ENCODE data around the gene PUS10. TPM values are rescaled to one million over a fixed set of nuclear protein-coding genes. Genes with fewer than 3 reads are reported as not detected.
"Not testable (repeated sequence)": the region's sequence is repeated elsewhere in the genome, so short reads cannot be mapped to it uniquely, and the experiment has no call there.

The PUS10 gene
- total and polyA plus RNA-seq, 2 donors, result 6.2 to 10.4 TPM

DNA sequence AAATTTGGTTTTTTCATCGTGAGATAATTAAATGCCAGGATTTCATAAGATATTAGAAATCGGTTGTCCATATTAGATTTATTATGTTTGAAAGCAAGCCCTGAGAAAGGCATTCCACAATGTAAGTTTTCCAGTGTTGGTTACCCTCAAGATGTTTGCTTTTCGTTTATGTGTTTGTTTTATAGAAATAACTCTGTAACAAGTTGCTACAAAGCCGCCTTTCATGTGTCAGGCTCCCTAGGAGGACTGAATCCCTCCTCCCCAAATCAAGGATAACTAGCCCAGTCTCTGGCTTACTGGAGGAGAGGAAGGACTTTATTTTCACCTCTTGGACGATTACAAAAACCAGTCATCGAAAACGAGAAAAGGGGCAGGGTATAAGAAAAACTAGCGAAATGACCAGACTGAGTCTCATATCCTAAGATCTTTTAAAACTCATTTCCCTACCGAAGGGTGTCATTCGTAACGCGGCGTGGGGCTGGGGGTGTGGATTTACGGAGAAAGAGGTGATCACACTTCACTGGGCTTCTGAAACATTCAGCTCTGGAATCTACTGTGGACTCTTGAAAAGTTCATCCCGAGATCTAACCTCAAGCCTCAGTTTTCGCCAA, 1.6 kb downstream of the PUS10 start:
- WGBS, result 5% methylated on average over 16 of the region's 16 CpGs
- peak overlapping the region; percentile 92 to 96 for H3K27ac ChIP-seq (ENCODE audit: low read depth in 1 of 2, low read length in 1 of 2)

GRCh38 chr2:61015976-61016375, 2.1 kb downstream of the PUS10 start:
- H3K36me3 ChIP-seq (ENCODE audit: control insufficient read depth in 2 of 2, insufficient read depth in 2 of 2, low read length in 1 of 2), result peaks cover 1 to 2% of the 10 kb centered on the region in 2 donors
- peaks cover 0 to 4% of the 10 kb centered on the region in 2 donors for H3K4me1 ChIP-seq (ENCODE audit: control insufficient read depth in 2 of 2, insufficient read depth in 2 of 2, low read length in 2 of 2)
- no peak overlapping the region for H3K4me3 ChIP-seq (ENCODE audit: low read length in 2 of 2)
- WGBS, result 71% methylated on average over 2 of the region's 2 CpGs
- no peaks in the 10 kb centered on the region for H3K27me3 ChIP-seq (ENCODE audit: control insufficient read depth in 2 of 2, insufficient read depth in 1 of 2, low read length in 1 of 2)
- peaks cover 0 to 4% of the 10 kb centered on the region in 2 donors for H3K9me3 ChIP-seq (ENCODE audit: control insufficient read depth in 2 of 2, insufficient read depth in 1 of 2, low read length in 1 of 2)
- no peak overlapping the region for H3K27ac ChIP-seq (ENCODE audit: low read depth in 1 of 2, low read length in 1 of 2)
- no peak for DNase-seq (ENCODE audit: low read depth in 6 of 9, low spot score in 9 of 9)

More for the DNA sequence above, 1.6 kb downstream of the PUS10 start:
- Histone ChIP-seq H3K9me3 (ENCODE audit: control insufficient read depth in 2 of 2, insufficient read depth in 1 of 2, low read length in 1 of 2) (peaks cover 0 to 9% of the 10 kb centered on the region in 2 donors), H3K27me3 (ENCODE audit: control insufficient read depth in 2 of 2, insufficient read depth in 1 of 2, low read length in 1 of 2) (no peaks in the 10 kb centered on the region), H3K4me3 (ENCODE audit: low read length in 2 of 2) (peak overlapping the region; percentile 96 to 99), H3K4me1 (ENCODE audit: control insufficient read depth in 2 of 2, insufficient read depth in 2 of 2, low read length in 2 of 2) (peaks cover 0 to 4% of the 10 kb centered on the region in 2 donors), H3K36me3 (ENCODE audit: control insufficient read depth in 2 of 2, insufficient read depth in 2 of 2, low read length in 1 of 2) (peaks cover 6% of the 10 kb centered on the region in 2 donors)
- DNase-seq (ENCODE audit: low read depth in 6 of 9, low spot score in 9 of 9), result peak in 2 of 9 donors; percentile 4 to 8

- Histone ChIP-seq H3K36me3 (ENCODE audit: control insufficient read depth in 2 of 2, insufficient read depth in 2 of 2, low read length in 1 of 2) (peaks cover 0 to 3% of the 10 kb centered on the region in 2 donors), H3K9me3 (ENCODE audit: control insufficient read depth in 2 of 2, insufficient read depth in 1 of 2, low read length in 1 of 2) (peaks cover 0 to 4% of the 10 kb centered on the region in 2 donors), H3K27me3 (ENCODE audit: control insufficient read depth in 2 of 2, insufficient read depth in 1 of 2, low read length in 1 of 2) (no peaks in the 10 kb centered on the region), H3K4me3 (ENCODE audit: low read length in 2 of 2) (no peak overlapping the region), H3K4me1 (ENCODE audit: control insufficient read depth in 2 of 2, insufficient read depth in 2 of 2, low read length in 2 of 2) (peaks cover 0 to 4% of the 10 kb centered on the region in 2 donors), H3K27ac (ENCODE audit: low read depth in 1 of 2, low read length in 1 of 2) (no peak overlapping the region)
- DNase-seq (ENCODE audit: low read depth in 6 of 9, low spot score in 9 of 9), result no peak
- WGBS, result 95% methylated on average over 3 of the region's 3 CpGs
Measured at GRCh38 chr2:61014763-61015162, 3.3 kb downstream of the PUS10 start.

DNA sequence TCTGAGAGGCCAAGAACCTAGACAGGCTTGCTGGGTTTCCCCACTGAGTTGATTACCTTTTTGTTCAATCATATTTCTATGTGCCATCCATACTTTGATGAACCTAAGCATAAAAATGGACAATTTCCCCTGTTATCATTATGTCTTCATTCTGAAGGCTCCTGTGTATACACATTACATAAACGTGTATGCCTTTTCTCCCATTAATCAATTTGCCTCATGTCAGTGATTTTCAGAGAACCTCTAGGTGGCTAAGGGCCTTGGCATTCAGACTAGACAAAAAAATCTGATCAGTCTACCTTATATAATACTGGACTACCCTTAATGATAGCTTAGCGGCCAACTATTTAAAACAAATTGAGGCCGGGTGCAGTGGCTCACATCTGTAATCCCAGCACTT, 4.7 kb downstream of the PUS10 start:
- Histone ChIP-seq H3K27ac (ENCODE audit: low read depth in 1 of 2, low read length in 1 of 2) (no peak overlapping the region), H3K36me3 (ENCODE audit: control insufficient read depth in 2 of 2, insufficient read depth in 2 of 2, low read length in 1 of 2) (peaks cover 0 to 3% of the 10 kb centered on the region in 2 donors), H3K9me3 (ENCODE audit: control insufficient read depth in 2 of 2, insufficient read depth in 1 of 2, low read length in 1 of 2) (peaks cover 0 to 4% of the 10 kb centered on the region in 2 donors), H3K27me3 (ENCODE audit: control insufficient read depth in 2 of 2, insufficient read depth in 1 of 2, low read length in 1 of 2) (no peaks in the 10 kb centered on the region), H3K4me3 (ENCODE audit: low read length in 2 of 2) (no peak overlapping the region), H3K4me1 (ENCODE audit: control insufficient read depth in 2 of 2, insufficient read depth in 2 of 2, low read length in 2 of 2) (peaks cover 0 to 4% of the 10 kb centered on the region in 2 donors)
- no peak for DNase-seq (ENCODE audit: low read depth in 6 of 9, low spot score in 9 of 9)
- 93% methylated on average over 3 of the region's 3 CpGs for WGBS

DNA sequence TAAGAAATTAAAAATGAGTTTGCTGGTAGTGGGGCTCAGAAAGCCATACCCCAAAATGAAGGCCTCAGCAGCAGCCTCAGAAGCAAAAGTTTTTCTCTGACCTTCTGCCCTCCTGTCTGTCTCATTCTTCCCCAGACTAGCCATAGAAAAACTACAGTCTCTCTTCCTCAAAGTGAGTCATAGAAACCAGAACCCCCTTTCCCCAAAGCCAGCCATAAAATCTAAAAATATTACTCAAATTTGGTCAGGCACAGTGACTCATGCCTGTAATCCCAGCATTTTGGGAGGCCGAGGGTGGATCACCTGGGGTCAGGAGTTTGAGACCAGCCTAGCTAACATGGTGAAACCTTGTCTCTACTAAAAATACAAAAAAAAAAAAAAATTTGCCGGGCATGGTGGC, 5.8 kb downstream of the PUS10 start:
- 93% methylated on average over 2 of the region's 2 CpGs for WGBS

GRCh38 chr2:61011678-61012077, 6.4 kb downstream of the PUS10 start:
- no peak for DNase-seq (ENCODE audit: low read depth in 6 of 9, low spot score in 9 of 9)
- WGBS, result 96% methylated on average over 1 of the region's 1 CpG
- Histone ChIP-seq H3K27me3 (ENCODE audit: control insufficient read depth in 2 of 2, insufficient read depth in 1 of 2, low read length in 1 of 2) (no peaks in the 10 kb centered on the region), H3K9me3 (ENCODE audit: control insufficient read depth in 2 of 2, insufficient read depth in 1 of 2, low read length in 1 of 2) (no peaks in the 10 kb centered on the region), H3K36me3 (ENCODE audit: control insufficient read depth in 2 of 2, insufficient read depth in 2 of 2, low read length in 1 of 2) (peaks cover 0 to 3% of the 10 kb centered on the region in 2 donors), H3K4me3 (ENCODE audit: low read length in 2 of 2) (no peak overlapping the region), H3K27ac (ENCODE audit: low read depth in 1 of 2, low read length in 1 of 2) (no peak overlapping the region), H3K4me1 (ENCODE audit: control insufficient read depth in 2 of 2, insufficient read depth in 2 of 2, low read length in 2 of 2) (peaks cover 0 to 3% of the 10 kb centered on the region in 2 donors)

More for the DNA sequence above, 5.8 kb downstream of the PUS10 start:
- not testable (repeated sequence) for H3K9me3 ChIP-seq (ENCODE audit: control insufficient read depth in 2 of 2, insufficient read depth in 1 of 2, low read length in 1 of 2); H3K36me3 ChIP-seq (ENCODE audit: control insufficient read depth in 2 of 2, insufficient read depth in 2 of 2, low read length in 1 of 2); H3K4me3 ChIP-seq (ENCODE audit: low read length in 2 of 2); H3K27ac ChIP-seq (ENCODE audit: low read depth in 1 of 2, low read length in 1 of 2); H3K4me1 ChIP-seq (ENCODE audit: control insufficient read depth in 2 of 2, insufficient read depth in 2 of 2, low read length in 2 of 2); H3K27me3 ChIP-seq (ENCODE audit: control insufficient read depth in 2 of 2, insufficient read depth in 1 of 2, low read length in 1 of 2); DNase-seq (ENCODE audit: low read depth in 6 of 9, low spot score in 9 of 9)

GRCh38 chr2:61009355-61009754, 8.7 kb downstream of the PUS10 start:
- H3K36me3 ChIP-seq (ENCODE audit: control insufficient read depth in 2 of 2, insufficient read depth in 2 of 2, low read length in 1 of 2), result peaks cover 0 to 3% of the 10 kb centered on the region in 2 donors
- no peaks in the 10 kb centered on the region for H3K4me1 ChIP-seq (ENCODE audit: control insufficient read depth in 2 of 2, insufficient read depth in 2 of 2, low read length in 2 of 2)
- DNase-seq (ENCODE audit: low read depth in 6 of 9, low spot score in 9 of 9), result no peak
- no peak overlapping the region for H3K4me3 ChIP-seq (ENCODE audit: low read length in 2 of 2)
- no peaks in the 10 kb centered on the region for H3K9me3 ChIP-seq (ENCODE audit: control insufficient read depth in 2 of 2, insufficient read depth in 1 of 2, low read length in 1 of 2)
- no peak overlapping the region for H3K27ac ChIP-seq (ENCODE audit: low read depth in 1 of 2, low read length in 1 of 2)
- H3K27me3 ChIP-seq (ENCODE audit: control insufficient read depth in 2 of 2, insufficient read depth in 1 of 2, low read length in 1 of 2), result no peaks in the 10 kb centered on the region

DNA sequence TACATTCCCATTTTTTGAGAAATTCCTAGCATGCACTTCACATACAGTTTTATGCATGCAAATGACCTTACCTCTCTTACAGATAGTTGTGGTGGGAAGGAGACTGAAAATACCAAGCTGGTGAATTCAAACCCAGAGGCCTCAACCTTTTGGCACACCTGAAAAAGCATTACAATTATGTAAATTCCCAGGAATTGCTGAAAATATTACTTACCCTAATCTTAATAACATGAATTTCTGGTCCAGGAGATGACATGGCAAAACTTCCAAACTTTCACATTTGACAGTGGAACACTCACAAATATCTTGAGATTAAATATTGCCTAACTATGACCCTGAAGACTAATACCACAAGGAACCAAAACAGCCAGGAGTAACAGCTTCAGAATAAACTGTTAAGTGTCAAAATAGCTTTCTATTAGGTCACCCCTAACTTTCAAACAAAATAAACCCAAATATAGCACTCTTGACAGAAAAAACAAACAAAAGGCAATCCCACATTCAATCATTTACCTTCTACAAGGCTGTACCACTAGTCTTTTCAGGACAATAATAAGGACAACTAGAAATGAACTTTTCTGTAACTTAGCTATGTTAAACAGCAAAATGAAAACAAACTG, 11.5 kb downstream of the PUS10 start:
- no peaks in the 10 kb centered on the region for H3K9me3 ChIP-seq (ENCODE audit: control insufficient read depth in 2 of 2, insufficient read depth in 1 of 2, low read length in 1 of 2)
- no peaks in the 10 kb centered on the region for H3K27me3 ChIP-seq (ENCODE audit: control insufficient read depth in 2 of 2, insufficient read depth in 1 of 2, low read length in 1 of 2)
- H3K27ac ChIP-seq (ENCODE audit: low read depth in 1 of 2, low read length in 1 of 2), result no peak overlapping the region
- peaks cover 0 to 3% of the 10 kb centered on the region in 2 donors for H3K36me3 ChIP-seq (ENCODE audit: control insufficient read depth in 2 of 2, insufficient read depth in 2 of 2, low read length in 1 of 2)
- no peaks in the 10 kb centered on the region for H3K4me1 ChIP-seq (ENCODE audit: control insufficient read depth in 2 of 2, insufficient read depth in 2 of 2, low read length in 2 of 2)
- H3K4me3 ChIP-seq (ENCODE audit: low read length in 2 of 2), result no peak overlapping the region
- no peak for DNase-seq (ENCODE audit: low read depth in 6 of 9, low spot score in 9 of 9)

GRCh38 chr2:61005736-61006135, 12.3 kb downstream of the PUS10 start:
- Histone ChIP-seq H3K4me1 (ENCODE audit: control insufficient read depth in 2 of 2, insufficient read depth in 2 of 2, low read length in 2 of 2) (no peaks in the 10 kb centered on the region), H3K4me3 (ENCODE audit: low read length in 2 of 2) (no peak overlapping the region), H3K27me3 (ENCODE audit: control insufficient read depth in 2 of 2, insufficient read depth in 1 of 2, low read length in 1 of 2) (no peaks in the 10 kb centered on the region), H3K9me3 (ENCODE audit: control insufficient read depth in 2 of 2, insufficient read depth in 1 of 2, low read length in 1 of 2) (no peaks in the 10 kb centered on the region), H3K36me3 (ENCODE audit: control insufficient read depth in 2 of 2, insufficient read depth in 2 of 2, low read length in 1 of 2) (peaks cover 0 to 3% of the 10 kb centered on the region in 2 donors), H3K27ac (ENCODE audit: low read depth in 1 of 2, low read length in 1 of 2) (no peak overlapping the region)
- DNase-seq (ENCODE audit: low read depth in 6 of 9, low spot score in 9 of 9), result no peak
- 97% methylated on average over 3 of the region's 3 CpGs for WGBS

Measured in thymus (tissue), 11 donors.